Cardiac fibroblast (primary cell): ENCODE measurements around the gene ANKRD33B.

Experiments used
- DNase-seq, 2 donors: peaks; one replicate each; pipeline versions ENCODE4 v3.0.0 to v3.0.0-alpha.2; 2010; ENCODE audit warnings: low read depth in 2 of 2
- H3K4me3 ChIP-seq, 2 donors: replicated peaks in 1 of 2; 1 replicate in 1 of 2; 2 replicates in 1 of 2; pipeline ENCODE4 v1.5.1; 2011; ENCODE audit warnings: low read depth in 2 of 2, low read length in 2 of 2, mild to moderate bottlenecking in 2 of 2, moderate library complexity in 1 of 2
- CTCF ChIP-seq: IDR thresholded peaks from one replicate; pipeline ENCODE4 v1.5.1; 2011; ENCODE audit warnings: low read depth, mild to moderate bottlenecking, low read length, inconsistent platforms

The ANKRD33B gene

GRCh38 chr5:10631316-10631996, 67.6 kb downstream of the ANKRD33B start:
- TF ChIP-seq CTCF, result no peak
- no peak overlapping the region for H3K4me3 ChIP-seq
- no peak for DNase-seq

GRCh38 chr5:10632110-10632761, 68.4 kb downstream of the ANKRD33B start:
- TF ChIP-seq CTCF, result no peak
- peak in 1 of 2 donors; percentile 77 for DNase-seq
- H3K4me3 ChIP-seq, result no peak overlapping the region

GRCh38 chr5:10633271-10634049, 69.6 kb downstream of the ANKRD33B start:
- no peak for TF ChIP-seq CTCF
- H3K4me3 ChIP-seq, result no peak overlapping the region
- DNase-seq, result no peak

GRCh38 chr5:10634050-10634449, 70.2 kb downstream of the ANKRD33B start:
- H3K4me3 ChIP-seq, result no peak overlapping the region
- no peak for TF ChIP-seq CTCF
- no peak for DNase-seq

GRCh38 chr5:10634562-10634961, 70.7 kb downstream of the ANKRD33B start:
- DNase-seq, result no peak
- TF ChIP-seq CTCF, result no peak
- no peak overlapping the region for H3K4me3 ChIP-seq

- TF ChIP-seq CTCF, result no peak
- no peak overlapping the region for H3K4me3 ChIP-seq
- peak in 1 of 2 donors; percentile 59 for DNase-seq
These were observed 71.5 kb downstream of the ANKRD33B start for GRCh38 chr5:10635257-10635866.
